ENCODE measurements around the gene ARRDC1. TPM values are rescaled to one million over a fixed set of nuclear protein-coding genes. Genes with fewer than 3 reads are reported as not detected.
"Not testable (repeated sequence)": the region's sequence is repeated elsewhere in the genome, so short reads cannot be mapped to it uniquely, and the experiment has no call there.

ARRDC1 gene
- total and polyA plus RNA-seq, 2 donors from 2014 or later, result 42.3 to 88.9 TPM

DNA sequence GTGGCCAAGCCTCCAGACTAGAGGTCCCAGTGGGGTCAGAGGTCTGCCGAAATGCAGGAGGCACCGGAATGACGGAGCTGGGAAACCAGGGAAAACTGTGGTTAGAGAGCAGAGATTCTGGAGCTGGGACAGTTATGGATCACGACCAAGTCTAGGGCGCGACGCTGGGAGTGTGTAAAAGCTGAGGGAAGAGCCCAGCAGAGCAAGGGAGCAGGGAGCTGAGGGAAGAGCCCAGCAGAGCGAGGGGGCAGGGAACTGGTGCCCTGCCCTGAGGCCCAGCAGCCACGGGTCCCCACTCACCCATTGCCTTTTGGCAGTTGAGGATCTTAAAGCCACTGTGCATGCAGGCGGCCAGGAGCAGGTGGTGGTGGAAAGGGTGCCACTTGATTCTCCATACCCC is 41.4 kb upstream of the ARRDC1 start:
- Histone ChIP-seq H3K27me3 (ENCODE audit: control insufficient read depth, insufficient read depth, low read length) (no peaks in the 10 kb centered on the region), H3K9ac (ENCODE audit: low read length in 3 of 3) (no peak overlapping the region), H3K36me3 (ENCODE audit: control insufficient read depth in 2 of 3, insufficient read depth in 3 of 3, low read length in 3 of 3) (peaks cover 0 to 6% (median 3%) of the 10 kb centered on the region in 3 donors), H3K9me3 (ENCODE audit: control insufficient read depth in 2 of 3, insufficient read depth in 1 of 3, low read length in 3 of 3) (no peaks in the 10 kb centered on the region), H3K4me1 (ENCODE audit: control insufficient read depth in 2 of 3, insufficient read depth in 2 of 3, low read depth in 1 of 3, low read length in 3 of 3) (no peaks in the 10 kb centered on the region), H3K27ac (ENCODE audit: low read depth in 2 of 2, low read length in 2 of 2) (no peak overlapping the region), H3K4me3 (ENCODE audit: low read length in 3 of 3) (no peak overlapping the region)
- TF ChIP-seq, protein P1, sequence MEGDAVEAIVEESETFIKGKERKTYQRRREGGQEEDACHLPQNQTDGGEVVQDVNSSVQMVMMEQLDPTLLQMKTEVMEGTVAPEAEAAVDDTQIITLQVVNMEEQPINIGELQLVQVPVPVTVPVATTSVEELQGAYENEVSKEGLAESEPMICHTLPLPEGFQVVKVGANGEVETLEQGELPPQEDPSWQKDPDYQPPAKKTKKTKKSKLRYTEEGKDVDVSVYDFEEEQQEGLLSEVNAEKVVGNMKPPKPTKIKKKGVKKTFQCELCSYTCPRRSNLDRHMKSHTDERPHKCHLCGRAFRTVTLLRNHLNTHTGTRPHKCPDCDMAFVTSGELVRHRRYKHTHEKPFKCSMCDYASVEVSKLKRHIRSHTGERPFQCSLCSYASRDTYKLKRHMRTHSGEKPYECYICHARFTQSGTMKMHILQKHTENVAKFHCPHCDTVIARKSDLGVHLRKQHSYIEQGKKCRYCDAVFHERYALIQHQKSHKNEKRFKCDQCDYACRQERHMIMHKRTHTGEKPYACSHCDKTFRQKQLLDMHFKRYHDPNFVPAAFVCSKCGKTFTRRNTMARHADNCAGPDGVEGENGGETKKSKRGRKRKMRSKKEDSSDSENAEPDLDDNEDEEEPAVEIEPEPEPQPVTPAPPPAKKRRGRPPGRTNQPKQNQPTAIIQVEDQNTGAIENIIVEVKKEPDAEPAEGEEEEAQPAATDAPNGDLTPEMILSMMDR (IDR thresholded peaks at IDR 0.05; ENCODE audit: borderline replicate concordance, extremely low read depth, insufficient read depth), result no peak
- intact Hi-C loops (cut with DNase I), result no loop called here
- DNase-seq, result no peak
- FAIRE-seq, result no peak

DNA sequence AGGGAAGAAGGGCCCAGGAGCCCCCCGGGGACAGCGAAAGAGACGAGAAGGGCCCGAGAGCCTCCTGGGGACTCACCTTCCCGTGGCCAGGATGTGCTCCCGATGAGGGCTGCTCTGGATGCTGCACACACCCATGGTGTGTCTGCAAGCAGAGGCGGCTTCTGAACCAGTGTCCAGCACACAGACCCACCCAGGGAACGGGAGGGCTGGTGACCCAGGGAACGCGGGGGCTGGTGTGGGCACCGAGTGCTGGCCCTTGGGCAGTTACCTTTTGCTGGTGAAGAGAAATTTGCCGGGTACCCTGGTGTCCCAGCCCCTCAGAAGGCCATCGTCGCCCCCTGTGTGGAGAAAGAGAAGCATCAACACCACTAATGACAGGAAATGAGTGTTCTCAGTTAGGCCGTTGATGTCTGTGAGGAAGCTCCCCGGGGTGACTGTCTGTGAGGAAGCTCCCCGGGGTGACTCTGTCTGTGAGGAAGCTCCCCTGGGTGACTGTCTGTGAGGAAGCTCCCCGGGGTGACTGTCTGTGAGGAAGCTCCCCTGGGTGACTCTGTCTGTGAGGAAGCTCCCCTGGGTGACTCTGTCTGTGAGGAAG is 40.6 kb upstream of the ARRDC1 start:
- no peaks in the 10 kb centered on the region for H3K27me3 ChIP-seq (ENCODE audit: control insufficient read depth, insufficient read depth, low read length)
- H3K36me3 ChIP-seq (ENCODE audit: control insufficient read depth in 2 of 3, insufficient read depth in 3 of 3, low read length in 3 of 3), result peaks cover 0 to 6% (median 3%) of the 10 kb centered on the region in 3 donors
- no peak overlapping the region for H3K9ac ChIP-seq (ENCODE audit: low read length in 3 of 3)
- FAIRE-seq, result no peak
- no peaks in the 10 kb centered on the region for H3K9me3 ChIP-seq (ENCODE audit: control insufficient read depth in 2 of 3, insufficient read depth in 1 of 3, low read length in 3 of 3)
- H3K4me1 ChIP-seq (ENCODE audit: control insufficient read depth in 2 of 3, insufficient read depth in 2 of 3, low read depth in 1 of 3, low read length in 3 of 3), result no peaks in the 10 kb centered on the region
- intact Hi-C loops (cut with DNase I), result no loop called here
- H3K27ac ChIP-seq (ENCODE audit: low read depth in 2 of 2, low read length in 2 of 2), result no peak overlapping the region
- DNase-seq, result no peak
- H3K4me3 ChIP-seq (ENCODE audit: low read length in 3 of 3), result no peak overlapping the region
- TF ChIP-seq, protein P1 (IDR thresholded peaks at IDR 0.05; ENCODE audit: borderline replicate concordance, extremely low read depth, insufficient read depth), result no peak

DNA sequence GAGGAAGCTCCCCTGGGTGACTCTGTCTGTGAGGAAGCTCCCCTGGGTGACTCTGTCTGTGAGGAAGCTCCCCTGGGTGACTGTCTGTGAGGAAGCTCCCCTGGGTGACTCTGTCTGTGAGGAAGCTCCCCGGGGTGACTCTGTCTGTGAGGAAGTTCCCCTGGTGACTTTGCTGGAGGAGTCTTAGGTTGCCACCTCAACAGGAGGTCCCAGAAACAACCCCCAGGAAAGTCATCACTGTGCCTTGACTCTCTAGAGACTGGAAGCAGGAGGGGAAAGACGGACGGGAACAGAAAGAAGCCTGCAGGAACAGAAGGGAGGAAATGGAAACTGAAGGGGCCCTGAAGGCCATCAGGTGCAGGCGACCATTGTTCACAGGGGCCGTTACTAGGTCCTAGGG is 37.0 kb upstream of the ARRDC1 start:
- FAIRE-seq; H3K4me1 ChIP-seq (ENCODE audit: control insufficient read depth in 2 of 3, insufficient read depth in 2 of 3, low read depth in 1 of 3, low read length in 3 of 3); intact Hi-C loops (cut with DNase I); DNase-seq; H3K4me3 ChIP-seq (ENCODE audit: low read length in 3 of 3); H3K27me3 ChIP-seq (ENCODE audit: control insufficient read depth, insufficient read depth, low read length); H3K9me3 ChIP-seq (ENCODE audit: control insufficient read depth in 2 of 3, insufficient read depth in 1 of 3, low read length in 3 of 3); H3K9ac ChIP-seq (ENCODE audit: low read length in 3 of 3); H3K27ac ChIP-seq (ENCODE audit: low read depth in 2 of 2, low read length in 2 of 2): not testable (repeated sequence)
- peaks cover 0 to 18% (median 15%) of the 10 kb centered on the region in 3 donors for H3K36me3 ChIP-seq (ENCODE audit: control insufficient read depth in 2 of 3, insufficient read depth in 3 of 3, low read length in 3 of 3)

DNA sequence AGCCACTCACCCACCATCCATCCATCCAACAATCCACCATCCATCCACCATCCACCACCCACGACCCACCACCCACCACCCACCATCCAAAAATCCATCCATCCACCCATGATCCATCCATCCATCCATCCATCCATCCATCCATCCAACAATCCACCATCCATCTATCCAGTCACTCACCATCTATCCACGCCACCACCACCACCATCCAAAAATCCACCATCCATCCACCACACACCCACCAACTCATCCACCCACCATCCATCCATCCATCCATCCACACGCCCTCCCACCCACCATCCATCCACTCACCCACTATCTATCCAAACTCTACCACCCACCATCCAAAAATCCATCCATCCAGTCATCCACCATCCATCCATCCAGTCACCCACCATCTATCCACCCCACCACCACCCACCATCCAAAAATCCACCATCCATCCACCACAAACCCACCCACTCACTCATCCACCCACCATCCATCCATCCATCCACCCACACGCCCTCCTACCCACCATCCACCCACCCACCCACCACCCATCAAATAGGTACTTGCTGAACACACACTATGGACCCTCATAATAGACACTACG is 35.8 kb upstream of the ARRDC1 start:
- no peak for DNase-seq
- H3K27ac ChIP-seq (ENCODE audit: low read depth in 2 of 2, low read length in 2 of 2), result no peak overlapping the region
- no peak overlapping the region for H3K4me3 ChIP-seq (ENCODE audit: low read length in 3 of 3)
- intact Hi-C loops (cut with DNase I), result no loop called here
- no peak overlapping the region for H3K9ac ChIP-seq (ENCODE audit: low read length in 3 of 3)
- no peaks in the 10 kb centered on the region for H3K27me3 ChIP-seq (ENCODE audit: control insufficient read depth, insufficient read depth, low read length)
- H3K4me1 ChIP-seq (ENCODE audit: control insufficient read depth in 2 of 3, insufficient read depth in 2 of 3, low read depth in 1 of 3, low read length in 3 of 3), result no peaks in the 10 kb centered on the region
- TF ChIP-seq, protein P1 (IDR thresholded peaks at IDR 0.05; ENCODE audit: borderline replicate concordance, extremely low read depth, insufficient read depth), result no peak
- no peaks in the 10 kb centered on the region for H3K9me3 ChIP-seq (ENCODE audit: control insufficient read depth in 2 of 3, insufficient read depth in 1 of 3, low read length in 3 of 3)
- peaks cover 0 to 20% (median 18%) of the 10 kb centered on the region in 3 donors for H3K36me3 ChIP-seq (ENCODE audit: control insufficient read depth in 2 of 3, insufficient read depth in 3 of 3, low read length in 3 of 3)
- no peak for FAIRE-seq
